Large intestine (tissue), 3 donors: ENCODE data around the gene NUDT15. TPM values are rescaled to one million over a fixed set of nuclear protein-coding genes. Genes with fewer than 3 reads are reported as not detected.
A peak's percentile ranks its signal among the peaks of the same experiment; 100 is the strongest.

Experiments
- DNase-seq, 2 donors: peaks; one replicate each; pipeline versions ENCODE4 v3.0.0 to v3.0.0-alpha.2; 2013
- H3K27ac ChIP-seq: one replicate; pipeline ENCODE4 v1.5.1; 2013; ENCODE audit warnings: low read length
- H3K27me3 ChIP-seq: 2 replicates; pipeline ENCODE4 v1.6.1; 2013; ENCODE audit warnings: low read length; ENCODE audit not compliant: control insufficient read depth, insufficient read depth
- H3K36me3 ChIP-seq: 2 replicates; pipeline ENCODE4 v1.6.1; 2013; ENCODE audit warnings: low read length; ENCODE audit not compliant: control insufficient read depth, insufficient read depth
- H3K4me1 ChIP-seq: one replicate; pipeline ENCODE4 v1.6.1; 2013; ENCODE audit warnings: low read length; ENCODE audit not compliant: control insufficient read depth, insufficient read depth
- H3K4me3 ChIP-seq: one replicate; pipeline ENCODE4 v1.5.1; 2013; ENCODE audit warnings: low read length
- H3K9me3 ChIP-seq: one replicate; pipeline ENCODE4 v1.6.1; 2013; ENCODE audit warnings: mild to moderate bottlenecking, low read depth, low read length, moderate library complexity; ENCODE audit not compliant: control insufficient read depth
- WGBS: methylation state at CpG from one replicate; pipeline ENCODE4 v1.1.5; 2013; ENCODE audit warnings: low lambda C conversion rate; ENCODE audit not compliant: insufficient coverage; 5-methylcytosine and 5-hydroxymethylcytosine counted together
- polyA plus RNA-seq: library from polyadenylated mRNA; unstranded; fragments of 120-200 nt; gene quantifications from one replicate; pipeline ENCODE4 v1.2.1, GENCODE V29; 2013

The NUDT15 gene
- polyA plus RNA-seq, 1 donor, result 19.2 TPM

DNA sequence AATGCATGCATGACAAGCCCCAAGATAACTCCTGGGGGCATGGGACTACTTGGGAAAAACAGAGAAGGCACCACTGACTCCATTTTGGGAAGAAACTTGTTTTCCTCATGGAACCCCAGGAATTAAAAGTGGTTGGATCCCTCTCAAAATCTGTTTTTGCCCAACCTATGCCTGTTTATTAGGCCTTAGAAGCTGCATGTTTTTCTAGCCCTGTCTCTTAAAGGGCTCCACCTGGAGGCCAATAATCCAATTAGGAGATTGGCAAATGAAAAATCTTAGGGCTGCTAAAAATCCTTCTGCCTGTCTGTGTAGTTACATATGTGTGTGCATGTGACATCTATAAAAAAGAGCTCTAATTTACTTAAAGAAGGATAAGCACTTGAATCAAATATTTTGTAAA, 30.5 kb downstream of the NUDT15 start:
- no peak for DNase-seq
- H3K9me3 ChIP-seq, result peaks cover 19% of the 10 kb centered on the region
- no peaks in the 10 kb centered on the region for H3K27me3 ChIP-seq
- no peak overlapping the region for H3K4me3 ChIP-seq
- H3K4me1 ChIP-seq, result no peaks in the 10 kb centered on the region
- peaks cover 52% of the 10 kb centered on the region for H3K36me3 ChIP-seq
- no peak overlapping the region for H3K27ac ChIP-seq

DNA sequence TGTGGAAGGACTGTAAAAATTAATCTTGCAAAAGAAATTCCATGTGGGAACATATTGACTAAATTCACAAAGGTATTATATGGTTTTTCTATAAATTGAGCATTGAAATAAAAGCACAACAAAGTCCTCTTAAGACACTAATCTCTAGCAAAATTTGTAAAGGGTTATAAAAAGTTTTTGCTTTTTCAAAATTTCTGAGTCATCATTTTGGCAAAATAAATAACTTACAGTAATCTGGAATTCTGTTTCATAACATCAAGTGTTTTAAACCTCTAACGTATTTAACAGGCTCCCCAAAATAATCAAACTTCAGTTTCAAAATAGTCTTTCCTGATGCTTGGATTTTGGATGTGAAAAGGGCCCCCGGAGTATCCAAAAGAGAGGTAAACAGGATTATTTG, 31.4 kb downstream of the NUDT15 start:
- Histone ChIP-seq H3K27me3 (no peaks in the 10 kb centered on the region), H3K36me3 (peaks cover 57% of the 10 kb centered on the region), H3K27ac (no peak overlapping the region), H3K9me3 (peaks cover 19% of the 10 kb centered on the region), H3K4me1 (no peaks in the 10 kb centered on the region), H3K4me3 (no peak overlapping the region)
- 89% methylated on average over 1 of the region's 2 CpGs for WGBS
- DNase-seq, result no peak

DNA sequence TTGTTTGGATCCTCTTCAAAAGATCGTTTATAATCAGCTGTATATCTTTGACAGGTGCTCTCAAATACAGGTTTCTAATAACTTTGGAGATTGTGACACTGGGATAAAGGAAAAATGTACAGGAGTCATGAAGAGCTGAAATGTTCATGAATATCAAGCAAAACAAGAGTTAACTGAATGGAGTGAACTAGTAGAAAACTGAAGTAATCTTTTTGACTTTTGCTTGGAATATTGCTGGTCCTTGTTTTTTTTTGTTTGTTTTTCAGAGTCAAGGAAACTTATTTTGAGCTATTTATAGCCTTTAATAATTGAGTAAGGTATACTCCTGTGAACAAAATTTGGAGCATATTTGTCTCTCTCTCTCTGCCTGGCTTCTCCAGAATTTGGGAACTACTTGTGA, 32.0 kb downstream of the NUDT15 start:
- WGBS, result no CpG with 5 or more reads among the region's 1 CpG
- H3K9me3 ChIP-seq, result peaks cover 22% of the 10 kb centered on the region
- H3K4me1 ChIP-seq, result no peaks in the 10 kb centered on the region
- peaks cover 63% of the 10 kb centered on the region for H3K36me3 ChIP-seq
- H3K27ac ChIP-seq, result no peak overlapping the region
- H3K27me3 ChIP-seq, result no peaks in the 10 kb centered on the region
- DNase-seq, result no peak
- H3K4me3 ChIP-seq, result no peak overlapping the region

DNA sequence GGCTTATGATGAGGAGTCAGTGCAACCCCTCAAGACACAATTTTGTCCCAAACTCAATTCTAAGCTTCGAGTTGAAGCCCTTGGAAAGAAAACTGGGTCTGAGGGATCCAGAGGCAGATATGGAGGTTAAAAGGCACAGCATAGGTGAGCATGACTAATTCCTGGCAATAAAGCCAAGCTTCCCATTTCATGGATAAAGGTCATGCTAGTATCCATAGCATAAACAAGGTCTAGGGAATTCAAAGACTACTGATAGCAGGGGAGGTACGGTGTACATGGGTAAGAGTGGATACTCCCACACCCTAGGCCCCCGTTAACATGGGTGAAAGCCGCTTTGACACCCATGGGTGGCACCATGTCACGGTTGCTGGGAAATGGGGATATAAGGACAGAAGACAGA, 33.4 kb downstream of the NUDT15 start:
- no peak for DNase-seq
- no peaks in the 10 kb centered on the region for H3K27me3 ChIP-seq
- H3K9me3 ChIP-seq, result peaks cover 22% of the 10 kb centered on the region
- no peak overlapping the region for H3K4me3 ChIP-seq
- no CpG with 5 or more reads among the region's 5 CpGs for WGBS
- peaks cover 70% of the 10 kb centered on the region for H3K36me3 ChIP-seq
- no peak overlapping the region for H3K27ac ChIP-seq
- no peaks in the 10 kb centered on the region for H3K4me1 ChIP-seq

DNA sequence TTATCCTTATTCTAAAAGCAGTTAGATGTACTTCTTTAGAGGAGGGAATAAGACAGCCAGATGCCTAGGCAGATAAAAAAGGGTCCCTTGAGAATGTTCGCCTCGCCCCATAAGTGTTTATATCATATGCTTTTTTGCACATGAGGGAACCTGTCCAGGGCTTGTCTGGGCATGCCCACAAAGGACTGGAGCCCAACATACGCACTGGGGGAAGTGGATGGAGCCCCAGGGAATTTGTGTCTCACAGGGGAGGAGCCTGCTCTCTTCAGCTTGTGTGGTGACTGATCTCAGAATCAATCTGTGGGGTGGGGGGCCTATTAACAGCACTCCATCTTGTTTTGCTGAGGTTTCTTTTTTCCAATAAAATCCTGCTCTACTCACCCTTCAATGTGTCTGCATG, 34.8 kb downstream of the NUDT15 start:
- WGBS, result no CpG with 5 or more reads among the region's 3 CpGs
- H3K27ac ChIP-seq, result no peak overlapping the region
- no peak overlapping the region for H3K4me3 ChIP-seq
- H3K4me1 ChIP-seq, result no peaks in the 10 kb centered on the region
- peaks cover 66% of the 10 kb centered on the region for H3K36me3 ChIP-seq
- no peak for DNase-seq
- no peaks in the 10 kb centered on the region for H3K27me3 ChIP-seq
- H3K9me3 ChIP-seq, result peaks cover 22% of the 10 kb centered on the region

DNA sequence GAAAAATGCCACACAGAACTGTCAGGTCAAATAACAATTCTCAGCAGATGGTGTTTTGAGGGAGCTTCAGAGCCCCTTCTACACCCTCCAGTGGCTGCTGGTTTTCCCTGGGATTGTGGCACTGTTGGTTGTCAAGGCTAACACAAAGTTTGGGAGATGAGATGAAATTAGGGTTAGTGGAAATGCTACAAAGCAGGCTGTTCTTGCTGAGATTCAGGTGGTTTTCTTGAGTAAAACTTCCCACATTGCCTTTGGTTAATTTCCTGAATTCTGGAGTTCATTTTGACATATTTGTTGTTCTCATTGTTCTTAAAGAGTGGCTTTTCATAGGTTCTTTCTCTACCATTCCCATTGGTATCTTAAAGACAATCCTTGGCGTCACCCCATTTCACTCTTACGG, 35.3 kb downstream of the NUDT15 start:
- H3K4me3 ChIP-seq, result no peak overlapping the region
- DNase-seq, result no peak
- peaks cover 64% of the 10 kb centered on the region for H3K36me3 ChIP-seq
- no peaks in the 10 kb centered on the region for H3K27me3 ChIP-seq
- WGBS, result no CpG with 5 or more reads among the region's 2 CpGs
- H3K27ac ChIP-seq, result no peak overlapping the region
- no peaks in the 10 kb centered on the region for H3K4me1 ChIP-seq
- peaks cover 18% of the 10 kb centered on the region for H3K9me3 ChIP-seq

DNA sequence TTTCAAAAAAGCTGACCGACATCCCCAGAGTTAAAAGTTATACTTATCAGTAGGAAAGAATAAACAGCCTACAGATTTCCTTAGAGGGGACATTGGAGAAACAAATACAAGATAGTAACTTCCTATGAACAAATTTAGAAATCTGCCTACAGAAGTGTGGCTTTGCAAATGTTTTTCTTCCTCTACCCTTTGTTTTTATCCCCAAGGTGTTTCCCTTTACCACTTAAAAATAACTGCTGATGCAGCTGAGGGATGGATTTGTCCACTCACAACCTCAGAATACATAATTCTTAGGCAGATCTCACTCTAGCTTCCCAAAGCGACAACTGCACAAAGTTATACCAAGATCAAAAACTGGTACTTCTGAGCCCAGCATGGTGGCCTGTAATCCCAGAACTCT, 36.5 kb downstream of the NUDT15 start:
- peaks cover 10% of the 10 kb centered on the region for H3K9me3 ChIP-seq
- DNase-seq, result no peak
- H3K4me3 ChIP-seq, result no peak overlapping the region
- no peaks in the 10 kb centered on the region for H3K27me3 ChIP-seq
- 100% methylated on average over 1 of the region's 2 CpGs for WGBS
- peaks cover 68% of the 10 kb centered on the region for H3K36me3 ChIP-seq
- H3K4me1 ChIP-seq, result no peaks in the 10 kb centered on the region
- H3K27ac ChIP-seq, result no peak overlapping the region

DNA sequence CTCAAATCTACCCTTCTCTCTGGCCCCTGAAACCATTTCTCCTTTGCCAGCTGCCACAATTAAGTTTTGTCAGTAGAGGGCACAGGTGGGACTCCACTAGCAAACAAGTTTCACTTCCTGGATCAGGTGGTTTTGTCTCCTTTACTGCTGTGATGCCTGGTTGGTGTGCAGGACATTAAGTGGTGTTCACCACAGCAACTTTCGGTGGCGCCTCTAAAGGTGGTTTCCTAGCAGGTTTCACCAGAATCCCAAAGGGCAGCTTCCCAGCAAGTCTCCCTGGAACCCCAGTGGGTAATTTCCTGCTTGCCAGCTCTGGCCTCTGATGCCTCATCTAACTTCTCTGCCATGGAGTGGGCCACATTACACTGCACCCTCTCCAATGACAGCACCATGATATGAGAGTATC, 40.7 kb downstream of the NUDT15 start:
- DNase-seq, result no peak

DNA sequence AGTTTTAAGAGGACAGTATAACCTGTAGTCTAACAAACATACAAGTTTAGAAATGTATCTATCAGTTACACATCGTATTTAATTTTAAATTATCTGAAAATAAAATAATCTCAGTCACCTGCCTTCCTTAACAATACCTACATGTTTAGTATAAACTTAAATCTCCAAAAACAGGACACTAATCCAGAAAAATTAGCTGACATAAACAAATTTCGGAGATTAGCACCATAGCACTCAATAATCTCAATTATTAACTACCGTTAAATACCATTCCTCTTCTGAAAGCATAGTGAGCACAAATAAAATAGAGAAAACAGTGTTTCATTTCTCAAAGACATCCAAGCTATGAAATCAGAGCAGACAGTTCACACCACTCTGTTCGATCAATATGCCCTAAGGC, 44.2 kb downstream of the NUDT15 start:
- DNase-seq, result no peak
- 100% methylated on average over 1 of the region's 4 CpGs for WGBS
- H3K27ac ChIP-seq, result no peak overlapping the region
- no peak overlapping the region for H3K4me3 ChIP-seq
- H3K27me3 ChIP-seq, result no peaks in the 10 kb centered on the region
- no peaks in the 10 kb centered on the region for H3K9me3 ChIP-seq
- peaks cover 65% of the 10 kb centered on the region for H3K36me3 ChIP-seq
- H3K4me1 ChIP-seq, result no peaks in the 10 kb centered on the region

More for the DNA sequence above, 40.7 kb downstream of the NUDT15 start:
- peaks cover 69% of the 10 kb centered on the region for H3K36me3 ChIP-seq
- no CpG with 5 or more reads among the region's 2 CpGs for WGBS
- peaks cover 3% of the 10 kb centered on the region for H3K9me3 ChIP-seq
- H3K4me3 ChIP-seq, result no peak overlapping the region
- no peaks in the 10 kb centered on the region for H3K4me1 ChIP-seq
- no peak overlapping the region for H3K27ac ChIP-seq
- no peaks in the 10 kb centered on the region for H3K27me3 ChIP-seq

DNA sequence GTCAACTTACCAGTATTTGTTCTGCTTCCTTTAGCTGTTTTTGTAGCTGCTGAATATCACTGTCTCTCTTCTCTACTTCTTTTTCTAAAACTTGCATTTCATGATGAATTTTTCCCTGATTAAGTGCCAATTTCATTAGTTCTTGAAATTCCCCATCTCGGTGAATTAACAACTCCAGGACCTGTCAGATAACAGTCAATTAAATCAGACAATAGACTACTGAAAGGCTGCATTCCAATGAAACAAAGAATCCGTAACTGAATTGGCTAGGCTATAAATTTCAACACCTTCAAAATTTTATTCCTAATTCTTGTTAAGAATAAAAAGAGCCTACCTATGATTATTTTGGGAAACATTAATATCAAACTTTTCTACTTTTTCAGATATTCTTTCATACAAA, 48.7 kb downstream of the NUDT15 start:
- no peak for DNase-seq
- H3K36me3 ChIP-seq, result peaks cover 29% of the 10 kb centered on the region
- 40% methylated on average over 1 of the region's 2 CpGs for WGBS
- no peak overlapping the region for H3K4me3 ChIP-seq
- H3K9me3 ChIP-seq, result no peaks in the 10 kb centered on the region
- no peak overlapping the region for H3K27ac ChIP-seq
- H3K4me1 ChIP-seq, result no peaks in the 10 kb centered on the region
- no peaks in the 10 kb centered on the region for H3K27me3 ChIP-seq

DNA sequence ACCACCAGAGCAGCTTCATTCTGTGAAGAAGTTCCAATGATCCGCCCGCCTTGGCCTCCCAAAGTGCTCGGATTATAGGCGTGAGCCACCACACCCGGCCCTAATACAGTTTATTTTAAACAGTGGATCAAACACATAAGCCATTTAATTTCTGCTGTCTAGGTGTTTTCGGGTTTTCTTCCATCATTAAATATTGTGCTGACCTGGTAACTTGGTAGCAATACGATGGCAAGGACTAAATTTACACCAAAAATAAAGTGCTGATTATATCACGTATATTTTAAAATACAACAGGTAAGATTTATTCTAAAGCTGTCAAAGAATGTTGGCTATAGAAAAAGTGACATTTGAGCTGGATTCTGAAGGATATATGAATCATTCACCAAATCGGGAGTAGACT, 56.1 kb downstream of the NUDT15 start:
- Histone ChIP-seq H3K9me3 (peaks cover 5% of the 10 kb centered on the region), H3K36me3 (no peaks in the 10 kb centered on the region), H3K4me3 (peak overlapping the region; percentile 99), H3K27ac (no peak overlapping the region), H3K27me3 (no peaks in the 10 kb centered on the region), H3K4me1 (no peaks in the 10 kb centered on the region)
- DNase-seq, result no peak
- 70% methylated on average over 4 of the region's 9 CpGs for WGBS
